ENCODE results near the gene PSMA6.

The PSMA6 gene

DNA sequence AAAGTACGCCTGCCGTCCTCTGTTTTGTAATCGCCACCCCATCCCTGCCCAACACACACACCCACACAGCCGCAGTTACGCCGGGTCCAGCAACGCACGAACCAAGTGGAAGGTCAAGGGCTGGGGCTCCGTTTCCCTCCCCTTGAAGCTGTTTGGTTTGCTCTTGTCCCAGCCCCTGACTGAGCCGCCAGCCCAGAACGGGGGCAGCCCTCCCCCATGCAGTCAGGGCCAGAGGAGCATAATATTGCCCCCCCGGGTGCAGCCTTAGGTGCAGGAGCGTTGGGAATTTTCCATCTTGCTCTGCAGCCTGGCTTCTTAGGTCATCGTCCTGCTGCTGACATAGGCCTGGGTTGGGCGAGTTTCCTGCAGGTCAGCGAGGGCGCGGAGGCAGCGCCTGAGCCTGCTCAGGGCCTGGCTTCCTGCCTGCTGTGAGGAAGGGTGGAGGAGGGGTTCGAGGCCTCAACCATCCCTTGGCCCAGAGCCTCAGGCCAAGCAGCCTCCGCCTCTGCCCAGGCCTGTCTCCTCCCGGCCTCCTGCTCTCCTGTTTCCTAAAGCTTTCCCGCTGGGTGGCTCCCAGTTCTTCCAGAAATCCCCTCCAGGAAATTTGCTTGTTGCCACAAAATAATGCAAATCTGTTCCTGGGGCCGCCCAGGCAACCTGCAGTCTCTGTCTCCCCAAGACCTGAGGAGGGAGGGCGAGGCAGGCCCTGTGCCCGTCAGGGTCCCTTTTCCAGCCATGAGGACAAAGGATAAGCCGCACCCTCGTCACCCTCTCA lies 44.5 kb downstream of the PSMA6 start (continued):
- TF ChIP-seq ZNF555 (tag by site-specific recombination; conservative IDR thresholded peaks at IDR 0.05) (no peak), INSM2 (tag by site-specific recombination; IDR thresholded peaks at IDR 0.05) (no peak), KLF1 (tag by site-specific recombination; IDR thresholded peaks at IDR 0.05) (peak; percentile 46; the same call in 1 of the 2 replicates), ZNF132 (tag by site-specific recombination; IDR thresholded peaks at IDR 0.05; ENCODE audit: borderline replicate concordance) (no peak), ZFP41 (tag by site-specific recombination; IDR thresholded peaks at IDR 0.05; ENCODE audit: borderline replicate concordance) (no peak), ZNF843 (tag by site-specific recombination; IDR thresholded peaks at IDR 0.05) (no peak), SP7 (tag by site-specific recombination; IDR thresholded peaks at IDR 0.05) (no peak), ZNF292 (tag by site-specific recombination; IDR thresholded peaks at IDR 0.05; ENCODE audit: borderline replicate concordance, low read depth) (no peak), ZNF610 (tag by site-specific recombination; IDR thresholded peaks at IDR 0.05; ENCODE audit: borderline replicate concordance) (no peak), TRIM28 (IDR thresholded peaks at IDR 0.05; ENCODE audit: borderline replicate concordance, low read length) (peak; percentile 49; the same call in 1 of the 2 replicates), ZNF48 (tag by site-specific recombination; IDR thresholded peaks at IDR 0.05) (no peak), ZNF138 (tag by site-specific recombination; IDR thresholded peaks at IDR 0.05; ENCODE audit: borderline replicate concordance) (no peak), ZNF366 (tag by site-specific recombination; conservative IDR thresholded peaks at IDR 0.05) (no peak), ZNF670 (tag by site-specific recombination; IDR thresholded peaks at IDR 0.05; ENCODE audit: low read depth) (no peak), ZNF501 (tag by site-specific recombination; IDR thresholded peaks at IDR 0.05) (no peak), ZBTB21 (tag by site-specific recombination; IDR thresholded peaks at IDR 0.05) (0 out of 2 replicates have a peak, but pooled peaks have one; percentile 19), BCL6B (tag by site-specific recombination; IDR thresholded peaks at IDR 0.05) (no peak), ZFP69B (tag by site-specific recombination; IDR thresholded peaks at IDR 0.05) (no peak), ZIC2 (tag by site-specific recombination; IDR thresholded peaks at IDR 0.05) (peak; percentile 84), ZNF23 (tag by site-specific recombination; IDR thresholded peaks at IDR 0.05; ENCODE audit: borderline replicate concordance) (no peak), REPIN1 (tag by site-specific recombination; IDR thresholded peaks at IDR 0.05; ENCODE audit: low read depth) (no peak), ZNF677 (tag by site-specific recombination; IDR thresholded peaks at IDR 0.05) (no peak)
- TF ChIP-seq, protein P1, sequence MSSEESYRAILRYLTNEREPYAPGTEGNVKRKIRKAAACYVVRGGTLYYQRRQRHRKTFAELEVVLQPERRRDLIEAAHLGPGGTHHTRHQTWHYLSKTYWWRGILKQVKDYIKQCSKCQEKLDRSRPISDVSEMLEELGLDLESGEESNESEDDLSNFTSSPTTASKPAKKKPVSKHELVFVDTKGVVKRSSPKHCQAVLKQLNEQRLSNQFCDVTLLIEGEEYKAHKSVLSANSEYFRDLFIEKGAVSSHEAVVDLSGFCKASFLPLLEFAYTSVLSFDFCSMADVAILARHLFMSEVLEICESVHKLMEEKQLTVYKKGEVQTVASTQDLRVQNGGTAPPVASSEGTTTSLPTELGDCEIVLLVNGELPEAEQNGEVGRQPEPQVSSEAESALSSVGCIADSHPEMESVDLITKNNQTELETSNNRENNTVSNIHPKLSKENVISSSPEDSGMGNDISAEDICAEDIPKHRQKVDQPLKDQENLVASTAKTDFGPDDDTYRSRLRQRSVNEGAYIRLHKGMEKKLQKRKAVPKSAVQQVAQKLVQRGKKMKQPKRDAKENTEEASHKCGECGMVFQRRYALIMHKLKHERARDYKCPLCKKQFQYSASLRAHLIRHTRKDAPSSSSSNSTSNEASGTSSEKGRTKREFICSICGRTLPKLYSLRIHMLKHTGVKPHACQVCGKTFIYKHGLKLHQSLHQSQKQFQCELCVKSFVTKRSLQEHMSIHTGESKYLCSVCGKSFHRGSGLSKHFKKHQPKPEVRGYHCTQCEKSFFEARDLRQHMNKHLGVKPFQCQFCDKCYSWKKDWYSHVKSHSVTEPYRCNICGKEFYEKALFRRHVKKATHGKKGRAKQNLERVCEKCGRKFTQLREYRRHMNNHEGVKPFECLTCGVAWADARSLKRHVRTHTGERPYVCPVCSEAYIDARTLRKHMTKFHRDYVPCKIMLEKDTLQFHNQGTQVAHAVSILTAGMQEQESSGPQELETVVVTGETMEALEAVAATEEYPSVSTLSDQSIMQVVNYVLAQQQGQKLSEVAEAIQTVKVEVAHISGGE (tag by site-specific recombination; conservative IDR thresholded peaks at IDR 0.05; ENCODE audit: low read depth), result no peak
- TF ChIP-seq, protein P2, sequence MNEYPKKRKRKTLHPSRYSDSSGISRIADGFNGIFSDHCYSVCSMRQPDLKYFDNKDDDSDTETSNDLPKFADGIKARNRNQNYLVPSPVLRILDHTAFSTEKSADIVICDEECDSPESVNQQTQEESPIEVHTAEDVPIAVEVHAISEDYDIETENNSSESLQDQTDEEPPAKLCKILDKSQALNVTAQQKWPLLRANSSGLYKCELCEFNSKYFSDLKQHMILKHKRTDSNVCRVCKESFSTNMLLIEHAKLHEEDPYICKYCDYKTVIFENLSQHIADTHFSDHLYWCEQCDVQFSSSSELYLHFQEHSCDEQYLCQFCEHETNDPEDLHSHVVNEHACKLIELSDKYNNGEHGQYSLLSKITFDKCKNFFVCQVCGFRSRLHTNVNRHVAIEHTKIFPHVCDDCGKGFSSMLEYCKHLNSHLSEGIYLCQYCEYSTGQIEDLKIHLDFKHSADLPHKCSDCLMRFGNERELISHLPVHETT (tag by site-specific recombination; IDR thresholded peaks at IDR 0.05), result no peak
- TF ChIP-seq, protein P3, sequence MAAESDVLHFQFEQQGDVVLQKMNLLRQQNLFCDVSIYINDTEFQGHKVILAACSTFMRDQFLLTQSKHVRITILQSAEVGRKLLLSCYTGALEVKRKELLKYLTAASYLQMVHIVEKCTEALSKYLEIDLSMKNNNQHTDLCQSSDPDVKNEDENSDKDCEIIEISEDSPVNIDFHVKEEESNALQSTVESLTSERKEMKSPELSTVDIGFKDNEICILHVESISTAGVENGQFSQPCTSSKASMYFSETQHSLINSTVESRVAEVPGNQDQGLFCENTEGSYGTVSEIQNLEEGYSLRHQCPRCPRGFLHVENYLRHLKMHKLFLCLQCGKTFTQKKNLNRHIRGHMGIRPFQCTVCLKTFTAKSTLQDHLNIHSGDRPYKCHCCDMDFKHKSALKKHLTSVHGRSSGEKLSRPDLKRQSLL (tag by site-specific recombination; IDR thresholded peaks at IDR 0.05), result peak; percentile 46; the same call in 1 of the 2 replicates
- TF ChIP-seq, protein P4, sequence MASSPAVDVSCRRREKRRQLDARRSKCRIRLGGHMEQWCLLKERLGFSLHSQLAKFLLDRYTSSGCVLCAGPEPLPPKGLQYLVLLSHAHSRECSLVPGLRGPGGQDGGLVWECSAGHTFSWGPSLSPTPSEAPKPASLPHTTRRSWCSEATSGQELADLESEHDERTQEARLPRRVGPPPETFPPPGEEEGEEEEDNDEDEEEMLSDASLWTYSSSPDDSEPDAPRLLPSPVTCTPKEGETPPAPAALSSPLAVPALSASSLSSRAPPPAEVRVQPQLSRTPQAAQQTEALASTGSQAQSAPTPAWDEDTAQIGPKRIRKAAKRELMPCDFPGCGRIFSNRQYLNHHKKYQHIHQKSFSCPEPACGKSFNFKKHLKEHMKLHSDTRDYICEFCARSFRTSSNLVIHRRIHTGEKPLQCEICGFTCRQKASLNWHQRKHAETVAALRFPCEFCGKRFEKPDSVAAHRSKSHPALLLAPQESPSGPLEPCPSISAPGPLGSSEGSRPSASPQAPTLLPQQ (tag by site-specific recombination; IDR thresholded peaks at IDR 0.05), result no peak
